ENCODE results near the gene FAM163B. TPM values are rescaled to one million over a fixed set of nuclear protein-coding genes. Genes with fewer than 3 reads are reported as not detected.
A peak's percentile ranks its signal among the peaks of the same experiment; 100 is the strongest.

The FAM163B gene
- total and polyA plus RNA-seq, 2 experiments from 2014 or later, result 5.6 TPM; not detected in 1

GRCh38 chr9:133534346-133535291 lies 74.6 kb downstream of the FAM163B start, which contains the start of gene ADAMTSL2:
Gene ADAMTSL2, plus strand, starts transcription at chr9:133534704. Its CDS starts 2,009 bp downstream, at chr9:133536713.
- peak within 1 kb of the TSS; percentile 31 for H3K27ac ChIP-seq
- peak within 1 kb of the TSS; percentile 22 for H3K4me3 ChIP-seq
- no peaks in the 10 kb centered on the region for H3K36me3 ChIP-seq
- no peaks in the 10 kb centered on the region for H3K27me3 ChIP-seq
- H3K9me3 ChIP-seq (ENCODE audit: low read depth), result no peaks in the 10 kb centered on the region
- H3K4me1 ChIP-seq (ENCODE audit: low read depth), result peaks cover 41% of the 10 kb centered on the region
- DNase-seq (ENCODE audit: low read depth in 1 of 2, low spot score in 1 of 2), result peak; percentile 87 to 90
- TF ChIP-seq CTCF (IDR thresholded peaks at IDR 0.05; ENCODE audit: low read depth, low read length), result no peak

GRCh38 chr9:133533857-133534256 lies 75.3 kb downstream of the FAM163B start:
- DNase-seq (ENCODE audit: low read depth in 1 of 2, low spot score in 1 of 2), result peak in 1 of 2 donors; percentile 26
- Histone ChIP-seq H3K36me3 (no peaks in the 10 kb centered on the region), H3K27me3 (no peaks in the 10 kb centered on the region), H3K27ac (peak overlapping the region; percentile 31), H3K9me3 (ENCODE audit: low read depth) (no peaks in the 10 kb centered on the region), H3K4me3 (no peak overlapping the region), H3K4me1 (ENCODE audit: low read depth) (peaks cover 35% of the 10 kb centered on the region)
- TF ChIP-seq CTCF (IDR thresholded peaks at IDR 0.05; ENCODE audit: low read depth, low read length), result no peak

GRCh38 chr9:133532937-133533668 lies 76.1 kb downstream of the FAM163B start:
- Histone ChIP-seq H3K27ac (no peak overlapping the region), H3K36me3 (no peaks in the 10 kb centered on the region), H3K9me3 (ENCODE audit: low read depth) (no peaks in the 10 kb centered on the region), H3K4me1 (ENCODE audit: low read depth) (peaks cover 42% of the 10 kb centered on the region), H3K4me3 (no peak overlapping the region), H3K27me3 (no peaks in the 10 kb centered on the region)
- TF ChIP-seq CTCF (IDR thresholded peaks at IDR 0.05; ENCODE audit: low read depth, low read length), result peak; percentile 57
- peak; percentile 60 to 68 for DNase-seq (ENCODE audit: low read depth in 1 of 2, low spot score in 1 of 2)

- no peak for TF ChIP-seq CTCF (IDR thresholded peaks at IDR 0.05; ENCODE audit: low read depth, low read length)
- Histone ChIP-seq H3K36me3 (no peaks in the 10 kb centered on the region), H3K27me3 (no peaks in the 10 kb centered on the region), H3K9me3 (ENCODE audit: low read depth) (no peaks in the 10 kb centered on the region), H3K4me1 (ENCODE audit: low read depth) (peaks cover 54% of the 10 kb centered on the region), H3K4me3 (no peak overlapping the region), H3K27ac (no peak overlapping the region)
- peak in 1 of 2 donors; percentile 60 for DNase-seq (ENCODE audit: low read depth in 1 of 2, low spot score in 1 of 2)
These were observed 77.9 kb downstream of the FAM163B start for GRCh38 chr9:133531293-133531692.

GRCh38 chr9:133529874-133530273 lies 79.3 kb downstream of the FAM163B start:
- Histone ChIP-seq H3K27ac (no peak overlapping the region), H3K27me3 (no peaks in the 10 kb centered on the region), H3K9me3 (ENCODE audit: low read depth) (no peaks in the 10 kb centered on the region), H3K4me3 (no peak overlapping the region), H3K36me3 (no peaks in the 10 kb centered on the region), H3K4me1 (ENCODE audit: low read depth) (peaks cover 46% of the 10 kb centered on the region)
- DNase-seq (ENCODE audit: low read depth in 1 of 2, low spot score in 1 of 2), result no peak
- no peak for TF ChIP-seq CTCF (IDR thresholded peaks at IDR 0.05; ENCODE audit: low read depth, low read length)
